Endodermal cell (in vitro differentiated cells): Measurements from ENCODE around the gene CSH2. TPM values are rescaled to one million over a fixed set of nuclear protein-coding genes. Genes with fewer than 3 reads are reported as not detected.
"Not testable (repeated sequence)": the region's sequence is repeated elsewhere in the genome, so short reads cannot be mapped to it uniquely, and the experiment has no call there.

Source experiments
- DNase-seq: peaks from one replicate; pipeline ENCODE4 v3.0.0-alpha.2; 2017
- H3K27ac ChIP-seq: 2 replicates; pipeline ENCODE4 v1.5.1; 2013; ENCODE audit warnings: mild to moderate bottlenecking, low read depth, low read length, moderate library complexity
- H3K27me3 ChIP-seq: 2 replicates; pipeline ENCODE4 v1.6.1; 2013; ENCODE audit warnings: mild to moderate bottlenecking, low read length, moderate library complexity; ENCODE audit not compliant: insufficient read depth, control insufficient read depth, poor library complexity, severe bottlenecking
- H3K36me3 ChIP-seq: 2 replicates; pipeline ENCODE4 v1.7.0; 2013; ENCODE audit warnings: mild to moderate bottlenecking, low read length, moderate library complexity; ENCODE audit not compliant: control insufficient read depth, insufficient read depth
- H3K4me1 ChIP-seq: one replicate; pipeline ENCODE4 v1.7.0; 2013; ENCODE audit warnings: low read length; ENCODE audit not compliant: control insufficient read depth, insufficient read depth
- H3K4me3 ChIP-seq: 2 replicates; pipeline ENCODE4 v1.5.1; 2013; ENCODE audit warnings: mild to moderate bottlenecking, low read length, moderate library complexity
- H3K9ac ChIP-seq: 2 replicates; pipeline ENCODE4 v1.6.1; 2013; ENCODE audit warnings: mild to moderate bottlenecking, low read length, moderate library complexity; ENCODE audit not compliant: poor library complexity, severe bottlenecking; ENCODE audit errors: extremely low read depth
- H3K9me3 ChIP-seq: 2 replicates; pipeline ENCODE4 v1.6.1; 2013; ENCODE audit warnings: mild to moderate bottlenecking, low read length, moderate library complexity; ENCODE audit not compliant: control insufficient read depth
- H3K27ac Mint-ChIP-seq: 2 replicates; pipeline ENCODE4 v1.8.0; 2020; ENCODE audit warnings: mixed read lengths
- H3K27me3 Mint-ChIP-seq: 2 replicates; pipeline ENCODE4 v1.8.0; 2021; ENCODE audit warnings: mild to moderate bottlenecking, mixed read lengths; ENCODE audit not compliant: insufficient read depth
- H3K36me3 Mint-ChIP-seq: 2 replicates; pipeline ENCODE4 v1.8.0; 2020; ENCODE audit warnings: low read depth, mixed read lengths
- H3K4me1 Mint-ChIP-seq: 2 replicates; pipeline ENCODE4 v1.8.0; 2020; ENCODE audit warnings: mixed read lengths
- H3K4me3 Mint-ChIP-seq: 2 replicates; pipeline ENCODE4 v1.8.0; 2020; ENCODE audit warnings: mild to moderate bottlenecking, moderate library complexity, mixed read lengths
- H3K9me3 Mint-ChIP-seq: 2 replicates; pipeline ENCODE4 v1.8.0; 2020; ENCODE audit warnings: mild to moderate bottlenecking, mixed read lengths
- CTCF ChIP-seq: fragments of 200-600 bp; sonication (generic); conservative IDR thresholded peaks from 2 replicates; pipeline ENCODE4 v1.5.0; 2021; ENCODE audit warnings: antibody characterized with exemption, mild to moderate bottlenecking
- WGBS, 2 experiments: methylation state at CpG; one replicate each; pipeline versions ENCODE4 v1.1.5 to v1.1.7; 2013; ENCODE audit warnings: missing lambda C conversion rate in 2 of 2, mixed read lengths in 1 of 2; ENCODE audit not compliant: insufficient coverage in 1 of 2, insufficient read length in 1 of 2; 5-methylcytosine and 5-hydroxymethylcytosine counted together
- total RNA-seq, 2 donors: library from RNA; stranded (reverse); fragmentation: NEBNext Ultra II Directional in 1 of 2; extraction: Animal tissue kit (Norgen Biotek cat#: 25700) in 1 of 2; gene quantifications; 2 replicates in 1 of 2; 3 replicates in 1 of 2; pipeline ENCODE4 v1.2.1, GENCODE V29; 2021

CSH2 gene
- total RNA-seq, 2 donors from 2014 or later, result 0.57 TPM; not detected in 1

GRCh38 chr17:63910096-63910495 lies 36.6 kb upstream of the CSH2 start:
- Mint-ChIP-seq H3K4me3 (no peak overlapping the region), H3K36me3 (no peaks in the 10 kb centered on the region), H3K27ac (no peak overlapping the region), H3K9me3 (no peaks in the 10 kb centered on the region), H3K4me1 (peaks cover 14% of the 10 kb centered on the region), H3K27me3 (peaks cover 43% of the 10 kb centered on the region)
- H3K27ac ChIP-seq, result no peak overlapping the region
- DNase-seq, result no peak
- H3K4me1 ChIP-seq, result no peaks in the 10 kb centered on the region
- H3K27me3 ChIP-seq, result no peaks in the 10 kb centered on the region
- H3K9me3 ChIP-seq, result no peaks in the 10 kb centered on the region
- no peak overlapping the region for H3K4me3 ChIP-seq
- H3K9ac ChIP-seq, result no peak overlapping the region
- H3K36me3 ChIP-seq, result no peaks in the 10 kb centered on the region
- WGBS, 2 experiments, result 83 to 88% methylated on average over 5 to 14 of the region's 14 CpGs
- TF ChIP-seq CTCF, result no peak

GRCh38 chr17:63909586-63909985 lies 36.1 kb upstream of the CSH2 start:
- H3K36me3 ChIP-seq, H3K36me3 Mint-ChIP-seq, H3K9ac ChIP-seq, H3K27ac ChIP-seq, DNase-seq, H3K4me3 ChIP-seq, H3K9me3 ChIP-seq, H3K4me1 ChIP-seq, H3K4me3 Mint-ChIP-seq, H3K27me3 ChIP-seq, H3K9me3 Mint-ChIP-seq, H3K27ac Mint-ChIP-seq: not testable (repeated sequence)
- H3K27me3 Mint-ChIP-seq, result peaks cover 43% of the 10 kb centered on the region
- H3K4me1 Mint-ChIP-seq, result peaks cover 14% of the 10 kb centered on the region
- 90 to 97% methylated on average over 2 to 9 of the region's 10 CpGs for WGBS, 2 experiments

GRCh38 chr17:63907161-63907778 lies 33.8 kb upstream of the CSH2 start:
- WGBS, 2 experiments, result 84 to 95% methylated on average over 5 to 7 of the region's 12 CpGs
- not testable (repeated sequence) for H3K9me3 Mint-ChIP-seq

GRCh38 chr17:63904796-63905195 lies 31.3 kb upstream of the CSH2 start:
- not testable (repeated sequence) for DNase-seq, H3K4me1 ChIP-seq
- H3K4me1 Mint-ChIP-seq, result peaks cover 12% of the 10 kb centered on the region

More at GRCh38 chr17:63907161-63907778, 33.8 kb upstream of the CSH2 start:
- TF ChIP-seq CTCF, result peak; percentile 74
- H3K4me3 ChIP-seq, H3K9me3 ChIP-seq, H3K9ac ChIP-seq, H3K4me3 Mint-ChIP-seq, H3K4me1 ChIP-seq, H3K36me3 ChIP-seq, H3K27ac ChIP-seq, H3K27ac Mint-ChIP-seq, H3K36me3 Mint-ChIP-seq, H3K27me3 ChIP-seq: not testable (repeated sequence)
- peaks cover 14% of the 10 kb centered on the region for H3K4me1 Mint-ChIP-seq
- H3K27me3 Mint-ChIP-seq, result peaks cover 42% of the 10 kb centered on the region
- DNase-seq, result peak; percentile 80

More at GRCh38 chr17:63904796-63905195, 31.3 kb upstream of the CSH2 start:
- H3K27me3 Mint-ChIP-seq, result peaks cover 44% of the 10 kb centered on the region
- H3K36me3 ChIP-seq, H3K4me3 Mint-ChIP-seq, H3K9me3 ChIP-seq, H3K36me3 Mint-ChIP-seq, H3K9ac ChIP-seq, H3K9me3 Mint-ChIP-seq, H3K4me3 ChIP-seq, H3K27ac Mint-ChIP-seq, H3K27me3 ChIP-seq, H3K27ac ChIP-seq: not testable (repeated sequence)
- 85 to 96% methylated on average over 7 to 8 of the region's 8 CpGs for WGBS, 2 experiments
